K562 (cell line): ENCODE data around the gene GNGT2. TPM values are rescaled to one million over a fixed set of nuclear protein-coding genes. Genes with fewer than 3 reads are reported as not detected.

ENCODE experiments used
- ADNP ChIP-seq: fragments of 200-800 bp; sonication (Bioruptor generic); IDR thresholded peaks from 2 replicates; pipeline ENCODE4 v1.6.1; 2016; ENCODE audit warnings: missing genetic modification characterization, missing compliant biosample characterization
- ATF1 ChIP-seq, 2 experiments: fragments of 450-650 bp in 1 of 2; IDR thresholded peaks; 2 replicates each; pipeline ENCODE4 v1.6.1; 2016; ENCODE audit warnings: missing compliant biosample characterization in 1 of 2, missing genetic modification characterization in 1 of 2
- CREM ChIP-seq: IDR thresholded peaks from 2 replicates; pipeline ENCODE4 v1.6.1; 2014; ENCODE audit warnings: antibody characterized with exemption, low read depth
- ELF1 ChIP-seq: fragments of 200-800 bp; sonication (Bioruptor generic); IDR thresholded peaks from 2 replicates; pipeline ENCODE4 v1.6.1; 2016; ENCODE audit warnings: missing genetic modification characterization, missing compliant biosample characterization
- HNRNPK ChIP-seq: fragments of 200-400 bp; formaldehyde crosslinking; IDR thresholded peaks from one replicate; pipeline ENCODE4 v1.6.1; 2018; ENCODE audit warnings: mild to moderate bottlenecking, low read depth, low read length; ENCODE audit not compliant: poor library complexity, severe bottlenecking
- MAZ ChIP-seq, 2 experiments: fragments of 450-650 bp in 1 of 2; sonication (generic) in 1 of 2; formaldehyde crosslinking; IDR thresholded peaks in 1 of 2; conservative IDR thresholded peaks in 1 of 2; 2 replicates each; pipeline versions ENCODE4 v1.4.0 to v1.5.0; 2020; ENCODE audit warnings: mild to moderate bottlenecking in 1 of 2, missing genetic modification reagents in 1 of 2
- NELFE ChIP-seq: IDR thresholded peaks from 2 replicates; pipeline ENCODE4 v1.6.1; 2011; ENCODE audit warnings: mild to moderate bottlenecking; ENCODE audit not compliant: insufficient read depth, insufficient read length
- NFIX ChIP-seq: fragments of 250-450 bp; sonication (Bioruptor Pico); IDR thresholded peaks from 2 replicates; pipeline ENCODE4 v1.4.0; 2020; ENCODE audit warnings: low read depth, mild to moderate bottlenecking, moderate library complexity
- OTX1 ChIP-seq: fragments of 450-650 bp; formaldehyde crosslinking; IDR thresholded peaks from 2 replicates; pipeline ENCODE4 v1.4.0; 2022; ENCODE audit warnings: mild to moderate bottlenecking
- REST ChIP-seq, 2 experiments: fragments of 450-650 bp; formaldehyde crosslinking in 1 of 2; IDR thresholded peaks; 2 replicates each; pipeline versions ENCODE4 v1.4.0 to v1.6.1; 2014 to 2020; ENCODE audit warnings: mild to moderate bottlenecking in 2 of 2, borderline replicate concordance in 1 of 2, low read depth in 1 of 2
- TAL1 ChIP-seq: fragments of 450-650 bp; IDR thresholded peaks from 2 replicates; pipeline ENCODE4 v1.6.1; 2016; ENCODE audit warnings: mild to moderate bottlenecking
- ZBTB26 ChIP-seq: fragments of 450-650 bp; formaldehyde crosslinking; IDR thresholded peaks from 2 replicates; pipeline ENCODE4 v1.4.0; 2022; ENCODE audit warnings: missing genetic modification characterization
- ZNF274 ChIP-seq: IDR thresholded peaks from 2 replicates; pipeline ENCODE4 v1.6.1; 2011; ENCODE audit warnings: low read depth, mild to moderate bottlenecking, low read length, moderate library complexity, borderline replicate concordance
- ZNF277 ChIP-seq: fragments of 250-450 bp; sonication (Bioruptor Pico); IDR thresholded peaks from 2 replicates; pipeline ENCODE4 v1.8.0; 2022; ENCODE audit warnings: inconsistent platforms, mild to moderate bottlenecking, moderate library complexity, borderline replicate concordance
- ZNF408 ChIP-seq: fragments of 250-450 bp; sonication (Bioruptor Pico); IDR thresholded peaks from 2 replicates; pipeline ENCODE4 v1.4.0; 2020; ENCODE audit warnings: low read depth, mild to moderate bottlenecking, moderate library complexity
- polyA plus RNA-seq, 8 experiments: library from polyadenylated mRNA; depleted of rRNA in 4 of 8; stranded (reverse) in 5 of 8; unstranded in 3 of 8; fragments of >200 nt; fragmentation: Nextera tagmentation in 2 of 8; fragmentation: Illumina TruSeq in 1 of 8; extraction: Ambion mirVana in 2 of 8; extraction: Trizol in 1 of 8; gene quantifications; 2 replicates each; pipeline versions ENCODE4 v1.2.1 to v1.2.3, GENCODE V29; 2011 to 2014; ENCODE audit warnings: inconsistent platforms in 1 of 8, missing spikeins in 1 of 8
- total RNA-seq, 7 experiments: library from RNA; depleted of rRNA in 6 of 7; stranded (reverse); fragments of >200 nt in 6 of 7; fragmentation: Illumina TruSeq in 2 of 7; extraction: Trizol in 2 of 7; gene quantifications; 2 replicates each; pipeline versions ENCODE4 v1.2.1 to v1.2.3, GENCODE V29; 2011 to 2021; ENCODE audit warnings: low replicate concordance in 1 of 7

The GNGT2 gene
- total and polyA plus RNA-seq, 9 of the 15 experiments (the other 6 are each of a cell fraction or from before 2014, with no cell fraction given), result not detected

GRCh38 chr17:49193513-49194296 is 16.7 kb downstream of the GNGT2 start (continued):
- TF ChIP-seq ZNF277, result no peak
- no peak for TF ChIP-seq CREM
- TF ChIP-seq ZNF408 (CRISPR knock-in tag), result no peak
- no peak for TF ChIP-seq ELF1 (tag)
- TF ChIP-seq ADNP (tag), result peak; percentile 9; the same call in 1 of the 2 replicates
- no peak for TF ChIP-seq HNRNPK
- TF ChIP-seq ATF1 (CRISPR knock-in tag; IDR thresholded peaks at IDR 0.05), result no peak
- TF ChIP-seq ATF1 (tag; IDR thresholded peaks at IDR 0.05), result 0 out of 2 replicates have a peak, but pooled peaks have one; percentile 24
- peak; percentile 62; the same call in 1 of the 2 replicates for TF ChIP-seq OTX1 (CRISPR knock-in tag)
- TF ChIP-seq MAZ (CRISPR knock-in tag; conservative IDR thresholded peaks at IDR 0.05 in 1 of 2, IDR thresholded peaks at IDR 0.05 in 1 of 2), result peak in 1 of 2 experiments; percentile 39; a peak in 2 of 4 replicates
- no peak for TF ChIP-seq NELFE
- TF ChIP-seq ZNF274, result no peak
- no peak for TF ChIP-seq NFIX (CRISPR knock-in tag)
- TF ChIP-seq ZBTB26 (CRISPR knock-in tag), result 0 out of 2 replicates have a peak, but pooled peaks have one; percentile 17
- TF ChIP-seq TAL1, result no peak
- no peak for TF ChIP-seq REST (IDR thresholded peaks at IDR 0.05; ENCODE audit: borderline replicate concordance)
- TF ChIP-seq REST (CRISPR knock-in tag; IDR thresholded peaks at IDR 0.05; ENCODE audit: low read depth), result no peak
